KMS-11 (cell line): ENCODE data around the gene MEIOB.
A peak's percentile ranks its signal among the peaks of the same experiment; 100 is the strongest.

ENCODE experiments used
- H2AFZ ChIP-seq: fragments of 200-600 bp; sonication (generic); 2 replicates; pipeline ENCODE4 v1.6.1; 2016; ENCODE audit warnings: antibody characterized with exemption, mixed run types, low read depth
- H3K27ac ChIP-seq: fragments of 200-600 bp; sonication (generic); 2 replicates; pipeline ENCODE4 v1.6.1; 2016; ENCODE audit warnings: mild to moderate bottlenecking, mixed run types
- H3K27me3 ChIP-seq: fragments of 200-600 bp; sonication (generic); 2 replicates; pipeline ENCODE4 v1.6.1; 2017; ENCODE audit warnings: mild to moderate bottlenecking, low read depth, mixed run types, moderate library complexity; ENCODE audit not compliant: insufficient read depth
- H3K36me3 ChIP-seq: fragments of 200-600 bp; sonication (generic); 2 replicates; pipeline ENCODE4 v1.6.1; 2017; ENCODE audit warnings: mild to moderate bottlenecking, mixed run types; ENCODE audit not compliant: insufficient read depth
- H3K4me1 ChIP-seq: fragments of 200-600 bp; sonication (generic); 2 replicates; pipeline ENCODE4 v1.6.1; 2016; ENCODE audit warnings: mild to moderate bottlenecking, low read depth, mixed run types; ENCODE audit not compliant: poor library complexity, severe bottlenecking
- H3K4me2 ChIP-seq: fragments of 200-600 bp; sonication (generic); 2 replicates; pipeline ENCODE4 v1.7.0; 2016; ENCODE audit warnings: mild to moderate bottlenecking, mixed run types
- H3K4me3 ChIP-seq: fragments of 200-600 bp; sonication (generic); IDR thresholded peaks from 2 replicates; pipeline ENCODE4 v1.6.1; 2017; ENCODE audit warnings: low read depth, low read length, mixed read lengths; ENCODE audit not compliant: insufficient read depth
- H3K79me2 ChIP-seq: fragments of 200-600 bp; sonication (generic); 2 replicates; pipeline ENCODE4 v1.6.1; 2016; ENCODE audit warnings: low read depth, mixed run types; ENCODE audit not compliant: insufficient read depth
- H3K9ac ChIP-seq: fragments of 200-600 bp; sonication (generic); 2 replicates; pipeline ENCODE4 v1.6.1; 2016; ENCODE audit warnings: mild to moderate bottlenecking, mixed run types
- H4K20me1 ChIP-seq: fragments of 200-600 bp; sonication (generic); 2 replicates; pipeline ENCODE4 v1.6.1; 2016; ENCODE audit warnings: mild to moderate bottlenecking, mixed run types; ENCODE audit not compliant: insufficient read depth
- CTCF ChIP-seq: fragments of 200-600 bp; sonication (generic); conservative IDR thresholded peaks from 2 replicates; pipeline ENCODE4 v1.6.1; 2017; ENCODE audit warnings: low read depth, mild to moderate bottlenecking, antibody characterized with exemption, low read length, moderate library complexity, mixed read lengths

The MEIOB gene

GRCh38 chr16:1826691-1827573, 45.0 kb downstream of the MEIOB start, which contains the start of the genes FAHD1 and HAGH:
TSS of gene FAHD1 (plus strand) at chr16:1827206. CDS start at chr16:1827239, 33 bp downstream.
TSS of gene HAGH (minus strand) at chr16:1826825. CDS start at chr16:1826787, 38 bp downstream.
- peak within 1 kb of the TSS; percentile 30; the same call in 1 of the 2 replicates for H3K27ac ChIP-seq
- TF ChIP-seq CTCF, result no peak
- H3K4me2 ChIP-seq, result peak within 1 kb of the TSS; percentile 86
- no peaks in the 10 kb centered on the region for H3K36me3 ChIP-seq
- no peaks in the 10 kb centered on the region for H4K20me1 ChIP-seq
- peak within 1 kb of the TSS; percentile 43; the same call in 1 of the 2 replicates for H3K9ac ChIP-seq
- H3K4me1 ChIP-seq, result peaks cover 24% of the 10 kb centered on the region
- H3K27me3 ChIP-seq, result no peaks in the 10 kb centered on the region
- peak within 1 kb of the TSS; percentile 70 for H2AFZ ChIP-seq
- no peak within 1 kb of the TSS for H3K4me3 ChIP-seq
- H3K79me2 ChIP-seq, result peaks cover 21% of the 10 kb centered on the region; the same call in 1 of the 2 replicates

DNA sequence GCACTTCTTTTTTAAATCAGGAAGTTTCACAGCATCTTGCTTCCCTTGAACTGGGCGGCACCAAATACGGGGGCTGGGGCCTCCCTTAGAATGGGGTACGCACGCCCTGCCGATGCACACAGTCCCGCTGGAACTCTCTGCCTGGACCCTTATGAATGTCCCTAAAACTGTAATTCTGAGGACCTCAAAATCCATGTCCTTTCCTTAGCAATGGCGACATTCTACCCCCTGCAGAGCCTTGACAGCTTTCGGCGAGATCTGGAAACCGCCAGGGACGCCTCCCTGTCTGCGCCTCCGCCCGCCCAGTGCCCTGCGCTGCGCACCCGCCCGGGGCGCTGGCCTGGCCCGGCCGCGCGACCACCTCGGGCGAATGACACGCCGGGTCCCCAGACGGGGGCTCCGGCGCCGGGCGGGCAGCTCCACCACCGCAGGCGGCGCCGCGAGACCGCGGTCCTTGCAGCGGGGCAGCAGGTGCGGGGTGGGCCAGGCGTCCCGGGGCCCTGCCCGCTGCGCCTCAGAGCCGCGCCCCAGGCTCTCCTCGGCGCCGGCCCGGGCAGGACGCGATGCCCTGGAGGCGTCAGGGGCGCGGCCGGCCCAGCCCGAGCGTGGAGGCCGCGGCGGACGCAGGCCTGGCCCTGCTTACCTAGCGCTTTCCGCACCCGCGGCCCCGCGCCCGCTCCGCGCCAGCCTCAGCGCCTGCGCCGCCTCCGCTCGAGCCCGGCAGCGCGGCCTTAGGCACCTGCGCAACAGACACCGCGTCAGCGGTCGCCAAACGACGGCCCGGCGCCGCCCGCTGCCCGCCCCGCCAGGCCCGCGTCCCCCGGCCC, 45.9 kb downstream of the MEIOB start:
- no peaks in the 10 kb centered on the region for H3K27me3 ChIP-seq
- TF ChIP-seq CTCF, result no peak
- peak overlapping the region; percentile 80 for H3K4me2 ChIP-seq
- no peak overlapping the region for H3K4me3 ChIP-seq
- 0 out of 2 replicates have a peak overlapping the region, but pooled peaks have one; percentile 24 for H2AFZ ChIP-seq
- H3K9ac ChIP-seq, result peak overlapping the region; percentile 24; the same call in 1 of the 2 replicates
- H3K4me1 ChIP-seq, result peaks cover 24% of the 10 kb centered on the region
- H4K20me1 ChIP-seq, result no peaks in the 10 kb centered on the region
- H3K79me2 ChIP-seq, result peaks cover 21% of the 10 kb centered on the region; the same call in 1 of the 2 replicates
- H3K27ac ChIP-seq, result peak overlapping the region; percentile 30; the same call in 1 of the 2 replicates
- no peaks in the 10 kb centered on the region for H3K36me3 ChIP-seq

DNA sequence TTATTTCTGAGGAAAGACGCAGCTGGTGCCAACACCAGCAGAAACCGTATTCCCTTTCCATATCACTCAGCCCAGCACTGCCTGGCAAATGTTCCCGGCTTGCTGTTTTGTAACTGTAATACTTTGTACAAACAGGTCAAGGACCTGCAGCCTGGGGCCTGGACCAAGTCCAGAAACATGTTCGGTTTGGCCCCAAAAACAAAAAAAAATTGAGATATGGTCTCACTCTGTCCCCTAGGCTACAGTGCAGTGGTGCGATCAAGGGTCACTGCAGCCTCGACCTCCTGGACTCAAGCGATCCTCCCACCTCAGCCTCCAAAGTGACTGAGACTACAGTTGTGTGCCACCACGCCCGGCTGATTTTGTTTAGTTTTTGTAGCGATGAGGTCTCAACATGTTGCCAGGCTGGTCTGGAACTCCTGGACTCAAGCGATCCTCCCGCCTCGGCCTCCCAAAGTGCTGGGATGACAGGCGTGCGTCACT, 46.5 kb downstream of the MEIOB start:
- H3K9ac ChIP-seq, result no peak overlapping the region; the same call in 1 of the 2 replicates
- TF ChIP-seq CTCF, result no peak
- peaks cover 24% of the 10 kb centered on the region for H3K4me1 ChIP-seq
- H3K4me3 ChIP-seq, result no peak overlapping the region
- 0 out of 2 replicates have a peak overlapping the region, but pooled peaks have one; percentile 24 for H2AFZ ChIP-seq
- no peaks in the 10 kb centered on the region for H3K27me3 ChIP-seq
- no peak overlapping the region for H3K27ac ChIP-seq
- peak overlapping the region; percentile 80 for H3K4me2 ChIP-seq
- no peaks in the 10 kb centered on the region for H4K20me1 ChIP-seq
- peaks cover 21% of the 10 kb centered on the region; the same call in 1 of the 2 replicates for H3K79me2 ChIP-seq
- no peaks in the 10 kb centered on the region for H3K36me3 ChIP-seq

- H3K9ac ChIP-seq, result no peak overlapping the region
- H3K27ac ChIP-seq, result no peak overlapping the region
- no peak overlapping the region for H2AFZ ChIP-seq
Measured at GRCh38 chr16:1823821-1824220, 48.1 kb downstream of the MEIOB start.

More at GRCh38 chr16:1823821-1824220, 48.1 kb downstream of the MEIOB start:
- Histone ChIP-seq H3K4me1 (peaks cover 18% of the 10 kb centered on the region), H4K20me1 (no peaks in the 10 kb centered on the region), H3K4me3 (no peak overlapping the region), H3K27me3 (no peaks in the 10 kb centered on the region), H3K4me2 (no peak overlapping the region), H3K36me3 (no peaks in the 10 kb centered on the region), H3K79me2 (peaks cover 21% of the 10 kb centered on the region; the same call in 1 of the 2 replicates)
- TF ChIP-seq CTCF, result no peak
